ENCODE results near the gene C1R. TPM values are rescaled to one million over a fixed set of nuclear protein-coding genes. Genes with fewer than 3 reads are reported as not detected.

C1R gene
- total and polyA plus RNA-seq, 7 experiments from 2014 or later = 1.0 to 7.2 (median 2.9) TPM

GRCh38 chr12:7081037-7081436, 11.2 kb downstream of the C1R start:
- Mint-ChIP-seq H3K4me1 (no peaks in the 10 kb centered on the region), H3K27ac (no peak overlapping the region), H3K27me3 (peaks cover 0 to 13% (median 5%) of the 10 kb centered on the region in 5 donors), H3K36me3 (peaks cover 0 to 12% (median 6%) of the 10 kb centered on the region in 5 donors), H3K9me3 (peaks cover 0 to 6% (median 0%) of the 10 kb centered on the region in 11 donors), H3K4me3 (no peak overlapping the region)
- H3K9me3 ChIP-seq (ENCODE audit: control insufficient read depth in 2 of 3, low read length in 3 of 3) = no peaks in the 10 kb centered on the region
- no peaks in the 10 kb centered on the region for H3K36me3 ChIP-seq (ENCODE audit: control insufficient read depth in 2 of 3, insufficient read depth in 3 of 3, low read length in 3 of 3)
- POLR2A ChIA-PET = no interaction called here
- ATAC-seq = no peak
- no peaks in the 10 kb centered on the region for H3K27me3 ChIP-seq (ENCODE audit: control insufficient read depth in 2 of 2, insufficient read depth in 2 of 2, low read length in 2 of 2)
- no peaks in the 10 kb centered on the region for H3K4me1 ChIP-seq (ENCODE audit: control insufficient read depth in 2 of 2, insufficient read depth in 2 of 2, low read length in 2 of 2)
- no peak overlapping the region for H3K4me3 ChIP-seq (ENCODE audit: low read length)
- intact Hi-C loops (cut with micrococcal nuclease) = no loop called here
- CTCF ChIA-PET = interaction anchor here (0.5 kb wide), 1 partner anchor 160 kb away, joined by 4 read pairs; no protein-coding TSS in a partner anchor
- H3K27ac ChIP-seq (ENCODE audit: low read depth, low read length) = no peak overlapping the region
- no peak for DNase-seq

- H3K4me1 Mint-ChIP-seq = peaks cover 0 to 5% (median 0%) of the 10 kb centered on the region in 7 donors
- H3K27me3 Mint-ChIP-seq = peaks cover 0 to 21% (median 5%) of the 10 kb centered on the region in 5 donors
Measured at GRCh38 chr12:7079826-7080125, 12.5 kb downstream of the C1R start.

GRCh38 chr12:7078163-7078562, 14.1 kb downstream of the C1R start:
- H3K4me1 ChIP-seq (ENCODE audit: control insufficient read depth in 2 of 2, insufficient read depth in 2 of 2, low read length in 2 of 2) = no peaks in the 10 kb centered on the region
- H3K4me1 Mint-ChIP-seq = peaks cover 0 to 5% (median 0%) of the 10 kb centered on the region in 7 donors
- no peak overlapping the region for H3K27ac ChIP-seq (ENCODE audit: low read depth, low read length)
- intact Hi-C loops (cut with micrococcal nuclease) = no loop called here
- no peaks in the 10 kb centered on the region for H3K27me3 ChIP-seq (ENCODE audit: control insufficient read depth in 2 of 2, insufficient read depth in 2 of 2, low read length in 2 of 2)
- H3K36me3 Mint-ChIP-seq = peaks cover 0 to 9% (median 3%) of the 10 kb centered on the region in 5 donors
- H3K9me3 ChIP-seq (ENCODE audit: control insufficient read depth in 2 of 3, low read length in 3 of 3) = no peaks in the 10 kb centered on the region
- H3K9me3 Mint-ChIP-seq = peaks cover 0 to 3% (median 0%) of the 10 kb centered on the region in 11 donors
- CTCF ChIA-PET = no interaction called here
- H3K27ac Mint-ChIP-seq = no peak overlapping the region
- H3K4me3 ChIP-seq (ENCODE audit: low read length) = no peak overlapping the region
- H3K27me3 Mint-ChIP-seq = peaks cover 0 to 33% (median 5%) of the 10 kb centered on the region in 5 donors
- H3K36me3 ChIP-seq (ENCODE audit: control insufficient read depth in 2 of 3, insufficient read depth in 3 of 3, low read length in 3 of 3) = no peaks in the 10 kb centered on the region
- POLR2A ChIA-PET = no interaction called here
- DNase-seq (no peak), ATAC-seq (no peak)
- no peak overlapping the region for H3K4me3 Mint-ChIP-seq

More at GRCh38 chr12:7079826-7080125, 12.5 kb downstream of the C1R start:
- Mint-ChIP-seq H3K36me3 (peaks cover 0 to 12% (median 6%) of the 10 kb centered on the region in 5 donors), H3K9me3 (peaks cover 0 to 6% (median 0%) of the 10 kb centered on the region in 11 donors), H3K27ac (no peak overlapping the region), H3K4me3 (no peak overlapping the region)
- Histone ChIP-seq H3K27ac (ENCODE audit: low read depth, low read length) (no peak overlapping the region), H3K4me3 (ENCODE audit: low read length) (no peak overlapping the region), H3K4me1 (ENCODE audit: control insufficient read depth in 2 of 2, insufficient read depth in 2 of 2, low read length in 2 of 2) (no peaks in the 10 kb centered on the region), H3K9me3 (ENCODE audit: control insufficient read depth in 2 of 3, low read length in 3 of 3) (no peaks in the 10 kb centered on the region), H3K27me3 (ENCODE audit: control insufficient read depth in 2 of 2, insufficient read depth in 2 of 2, low read length in 2 of 2) (no peaks in the 10 kb centered on the region), H3K36me3 (ENCODE audit: control insufficient read depth in 2 of 3, insufficient read depth in 3 of 3, low read length in 3 of 3) (no peaks in the 10 kb centered on the region)
- ChIA-PET CTCF (no interaction called here), POLR2A (no interaction called here)
- no peak for DNase-seq
- ATAC-seq = no peak
- intact Hi-C loops (cut with micrococcal nuclease) = no loop called here

DNA sequence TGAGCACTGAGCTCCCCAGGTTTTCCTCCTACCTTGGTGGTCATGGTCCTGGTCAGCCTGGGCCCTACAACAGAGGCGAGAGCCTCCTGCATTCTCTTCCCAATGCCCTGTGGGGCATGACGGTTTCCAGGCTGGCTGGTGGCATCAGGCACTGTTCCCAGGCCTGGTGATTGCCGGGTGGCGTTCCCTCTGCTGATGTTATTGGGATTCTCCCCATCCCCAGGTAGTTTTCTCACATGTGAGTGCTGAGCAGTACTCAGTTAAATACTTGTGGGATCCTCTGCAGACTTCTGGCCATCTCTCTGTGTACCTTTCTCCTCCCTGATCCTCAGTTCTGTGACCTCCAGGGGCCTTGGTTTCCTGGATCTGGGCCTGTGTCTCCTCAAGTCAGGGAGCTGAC, 15.8 kb downstream of the C1R start:
- Mint-ChIP-seq H3K4me1 (peaks cover 0 to 5% (median 0%) of the 10 kb centered on the region in 7 donors), H3K9me3 (no peaks in the 10 kb centered on the region), H3K36me3 (no peaks in the 10 kb centered on the region), H3K27me3 (peaks cover 0 to 45% (median 5%) of the 10 kb centered on the region in 5 donors), H3K4me3 (no peak overlapping the region), H3K27ac (no peak overlapping the region)
- no peak for ATAC-seq
- Histone ChIP-seq H3K27ac (ENCODE audit: low read depth, low read length) (no peak overlapping the region), H3K4me1 (ENCODE audit: control insufficient read depth in 2 of 2, insufficient read depth in 2 of 2, low read length in 2 of 2) (no peaks in the 10 kb centered on the region), H3K9me3 (ENCODE audit: control insufficient read depth in 2 of 3, low read length in 3 of 3) (no peaks in the 10 kb centered on the region), H3K4me3 (ENCODE audit: low read length) (no peak overlapping the region), H3K36me3 (ENCODE audit: control insufficient read depth in 2 of 3, insufficient read depth in 3 of 3, low read length in 3 of 3) (no peaks in the 10 kb centered on the region), H3K27me3 (ENCODE audit: control insufficient read depth in 2 of 2, insufficient read depth in 2 of 2, low read length in 2 of 2) (no peaks in the 10 kb centered on the region)
- ChIA-PET POLR2A (interaction anchor here (1.0 kb wide), 1 partner anchor 22 kb away, joined by 3 read pairs; no protein-coding TSS in a partner anchor), CTCF (no interaction called here)
- intact Hi-C loops (cut with micrococcal nuclease) = no loop called here
- DNase-seq = no peak

GRCh38 chr12:7075939-7076338, 16.3 kb downstream of the C1R start:
- Histone ChIP-seq H3K36me3 (ENCODE audit: control insufficient read depth in 2 of 3, insufficient read depth in 3 of 3, low read length in 3 of 3) (no peaks in the 10 kb centered on the region), H3K27me3 (ENCODE audit: control insufficient read depth in 2 of 2, insufficient read depth in 2 of 2, low read length in 2 of 2) (no peaks in the 10 kb centered on the region), H3K4me1 (ENCODE audit: control insufficient read depth in 2 of 2, insufficient read depth in 2 of 2, low read length in 2 of 2) (no peaks in the 10 kb centered on the region), H3K4me3 (ENCODE audit: low read length) (no peak overlapping the region), H3K27ac (ENCODE audit: low read depth, low read length) (no peak overlapping the region), H3K9me3 (ENCODE audit: control insufficient read depth in 2 of 3, low read length in 3 of 3) (no peaks in the 10 kb centered on the region)
- Mint-ChIP-seq H3K27me3 (peaks cover 0 to 46% (median 5%) of the 10 kb centered on the region in 5 donors), H3K27ac (no peak overlapping the region), H3K36me3 (no peaks in the 10 kb centered on the region), H3K4me3 (no peak overlapping the region), H3K9me3 (no peaks in the 10 kb centered on the region), H3K4me1 (peaks cover 0 to 5% (median 0%) of the 10 kb centered on the region in 7 donors)
- DNase-seq = no peak
- ChIA-PET CTCF (no interaction called here), POLR2A (interaction anchor here (0.6 kb wide), 1 partner anchor 95 kb away, joined by 3 read pairs; no protein-coding TSS in a partner anchor)
- no peak for ATAC-seq
- intact Hi-C loops (cut with micrococcal nuclease) = no loop called here

DNA sequence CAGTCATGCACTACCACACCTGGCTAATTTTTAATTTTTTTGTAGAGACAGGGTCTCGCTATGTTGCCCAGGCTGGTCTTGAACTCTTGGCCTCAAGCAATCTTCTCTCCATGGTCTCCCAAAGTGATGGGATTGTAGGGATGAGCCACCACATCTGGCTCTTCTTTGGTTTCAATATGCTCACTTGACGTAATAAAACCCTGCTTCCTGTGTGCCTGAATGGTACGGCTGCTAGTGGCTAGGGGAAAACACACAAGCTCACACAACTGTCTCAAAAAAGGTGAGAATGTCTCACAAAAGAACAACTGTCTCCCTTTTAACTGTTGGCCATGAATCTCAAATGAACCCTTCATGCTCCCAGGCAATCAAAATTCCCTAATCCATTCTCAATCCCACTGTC, 16.7 kb downstream of the C1R start:
- ChIA-PET POLR2A (interaction anchor here (0.6 kb wide), 1 partner anchor 95 kb away, joined by 3 read pairs; no protein-coding TSS in a partner anchor), CTCF (no interaction called here)
- no peaks in the 10 kb centered on the region for H3K9me3 Mint-ChIP-seq
- Histone ChIP-seq H3K4me3 (ENCODE audit: low read length) (no peak overlapping the region), H3K9me3 (ENCODE audit: control insufficient read depth in 2 of 3, low read length in 3 of 3) (no peaks in the 10 kb centered on the region), H3K4me1 (ENCODE audit: control insufficient read depth in 2 of 2, insufficient read depth in 2 of 2, low read length in 2 of 2) (no peaks in the 10 kb centered on the region), H3K27ac (ENCODE audit: low read depth, low read length) (no peak overlapping the region), H3K27me3 (ENCODE audit: control insufficient read depth in 2 of 2, insufficient read depth in 2 of 2, low read length in 2 of 2) (no peaks in the 10 kb centered on the region), H3K36me3 (ENCODE audit: control insufficient read depth in 2 of 3, insufficient read depth in 3 of 3, low read length in 3 of 3) (no peaks in the 10 kb centered on the region)
- DNase-seq (no peak), ATAC-seq (no peak)
- peaks cover 0 to 50% (median 5%) of the 10 kb centered on the region in 5 donors for H3K27me3 Mint-ChIP-seq
- intact Hi-C loops (cut with micrococcal nuclease) = no loop called here
- H3K4me3 Mint-ChIP-seq = no peak overlapping the region
- no peak overlapping the region for H3K27ac Mint-ChIP-seq
- H3K4me1 Mint-ChIP-seq = peaks cover 0 to 5% (median 0%) of the 10 kb centered on the region in 7 donors
- no peaks in the 10 kb centered on the region for H3K36me3 Mint-ChIP-seq

DNA sequence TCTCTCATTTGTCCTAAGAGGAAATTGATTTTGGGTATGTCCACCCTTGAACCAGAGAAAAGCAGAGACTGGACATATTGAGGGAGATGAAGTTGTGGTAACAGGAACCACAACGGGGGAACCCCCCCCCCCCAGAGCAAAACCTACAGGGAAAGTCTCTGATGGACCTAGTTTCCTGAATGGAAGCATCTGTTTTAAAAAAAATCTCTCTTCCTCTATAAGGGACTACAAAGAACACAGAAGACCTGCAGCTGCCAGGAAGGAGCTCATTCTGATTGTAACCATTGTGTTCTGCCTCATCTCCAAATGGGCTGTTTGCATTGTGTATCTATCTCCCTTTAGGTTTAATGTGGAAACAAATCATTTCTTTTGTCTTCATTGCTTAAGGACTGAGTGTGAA, 18.3 kb downstream of the C1R start:
- H3K27me3 ChIP-seq (ENCODE audit: control insufficient read depth in 2 of 2, insufficient read depth in 2 of 2, low read length in 2 of 2) = no peaks in the 10 kb centered on the region
- DNase-seq (no peak), ATAC-seq (no peak)
- no peaks in the 10 kb centered on the region for H3K9me3 ChIP-seq (ENCODE audit: control insufficient read depth in 2 of 3, low read length in 3 of 3)
- H3K36me3 ChIP-seq (ENCODE audit: control insufficient read depth in 2 of 3, insufficient read depth in 3 of 3, low read length in 3 of 3) = no peaks in the 10 kb centered on the region
- H3K4me1 ChIP-seq (ENCODE audit: control insufficient read depth in 2 of 2, insufficient read depth in 2 of 2, low read length in 2 of 2) = no peaks in the 10 kb centered on the region
- intact Hi-C loops (cut with micrococcal nuclease) = no loop called here
- POLR2A ChIA-PET = interaction anchor here (0.5 kb wide), 1 partner anchor 235 kb away, joined by 3 read pairs; no protein-coding TSS in a partner anchor
- H3K36me3 Mint-ChIP-seq = no peaks in the 10 kb centered on the region
- no peak overlapping the region for H3K4me3 ChIP-seq (ENCODE audit: low read length)
- H3K4me1 Mint-ChIP-seq = peaks cover 0 to 5% (median 0%) of the 10 kb centered on the region in 7 donors
- CTCF ChIA-PET = no interaction called here
- H3K4me3 Mint-ChIP-seq = no peak overlapping the region
- H3K9me3 Mint-ChIP-seq = no peaks in the 10 kb centered on the region
- H3K27ac Mint-ChIP-seq = no peak overlapping the region
- peaks cover 0 to 52% (median 5%) of the 10 kb centered on the region in 5 donors for H3K27me3 Mint-ChIP-seq
- H3K27ac ChIP-seq (ENCODE audit: low read depth, low read length) = no peak overlapping the region
